GM12801 (cell line): ENCODE measurements around the gene ELF3.

ENCODE experiments used
- TF ChIP-seq, protein P1 (sequence below): IDR thresholded peaks from one replicate; pipeline ENCODE4 v1.5.1; 2011; ENCODE audit warnings: control low read depth; ENCODE audit not compliant: insufficient read length; ENCODE audit errors: extremely low read depth

ELF3 gene

GRCh38 chr1:202034149-202034682, 23.8 kb downstream of the ELF3 start:
- TF ChIP-seq, protein P1, sequence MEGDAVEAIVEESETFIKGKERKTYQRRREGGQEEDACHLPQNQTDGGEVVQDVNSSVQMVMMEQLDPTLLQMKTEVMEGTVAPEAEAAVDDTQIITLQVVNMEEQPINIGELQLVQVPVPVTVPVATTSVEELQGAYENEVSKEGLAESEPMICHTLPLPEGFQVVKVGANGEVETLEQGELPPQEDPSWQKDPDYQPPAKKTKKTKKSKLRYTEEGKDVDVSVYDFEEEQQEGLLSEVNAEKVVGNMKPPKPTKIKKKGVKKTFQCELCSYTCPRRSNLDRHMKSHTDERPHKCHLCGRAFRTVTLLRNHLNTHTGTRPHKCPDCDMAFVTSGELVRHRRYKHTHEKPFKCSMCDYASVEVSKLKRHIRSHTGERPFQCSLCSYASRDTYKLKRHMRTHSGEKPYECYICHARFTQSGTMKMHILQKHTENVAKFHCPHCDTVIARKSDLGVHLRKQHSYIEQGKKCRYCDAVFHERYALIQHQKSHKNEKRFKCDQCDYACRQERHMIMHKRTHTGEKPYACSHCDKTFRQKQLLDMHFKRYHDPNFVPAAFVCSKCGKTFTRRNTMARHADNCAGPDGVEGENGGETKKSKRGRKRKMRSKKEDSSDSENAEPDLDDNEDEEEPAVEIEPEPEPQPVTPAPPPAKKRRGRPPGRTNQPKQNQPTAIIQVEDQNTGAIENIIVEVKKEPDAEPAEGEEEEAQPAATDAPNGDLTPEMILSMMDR, result no peak

DNA sequence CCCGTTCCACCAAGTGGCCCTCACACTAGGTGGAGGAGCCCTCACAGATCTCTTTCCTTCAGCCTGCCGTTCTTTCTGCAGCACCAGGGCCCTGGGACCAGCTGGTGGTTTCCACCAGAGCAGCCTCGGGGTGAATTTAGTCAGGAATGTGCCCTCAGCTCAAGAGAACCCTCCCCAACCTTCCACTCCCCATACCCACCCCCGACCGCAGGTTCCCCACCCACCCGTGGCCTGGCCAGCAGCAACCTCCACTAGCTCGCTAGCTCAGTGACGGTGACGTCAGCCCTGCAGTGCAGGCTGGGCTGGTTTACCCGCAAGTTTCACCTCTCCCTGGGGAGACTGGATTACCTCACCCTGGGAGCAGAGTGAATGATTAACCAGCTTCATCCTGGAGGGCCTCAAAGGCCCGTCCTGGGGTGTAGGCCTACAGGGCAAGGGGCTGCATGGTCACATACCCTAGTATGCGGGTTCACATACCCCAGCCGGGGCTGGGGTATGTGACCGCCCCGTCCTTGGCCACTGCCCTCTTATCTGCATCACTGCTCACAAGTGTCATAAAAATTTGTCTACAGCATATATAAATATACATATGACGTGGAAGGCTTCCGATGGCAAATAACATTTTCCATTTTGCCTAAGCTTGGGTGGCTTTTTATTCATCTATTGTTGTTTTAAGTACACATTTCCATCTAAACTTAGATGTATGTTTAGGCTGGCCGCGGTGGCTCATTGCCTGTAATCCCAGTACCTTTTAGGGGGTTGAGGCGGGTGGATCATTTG, 24.5 kb downstream of the ELF3 start:
- TF ChIP-seq, protein P1, result no peak

DNA sequence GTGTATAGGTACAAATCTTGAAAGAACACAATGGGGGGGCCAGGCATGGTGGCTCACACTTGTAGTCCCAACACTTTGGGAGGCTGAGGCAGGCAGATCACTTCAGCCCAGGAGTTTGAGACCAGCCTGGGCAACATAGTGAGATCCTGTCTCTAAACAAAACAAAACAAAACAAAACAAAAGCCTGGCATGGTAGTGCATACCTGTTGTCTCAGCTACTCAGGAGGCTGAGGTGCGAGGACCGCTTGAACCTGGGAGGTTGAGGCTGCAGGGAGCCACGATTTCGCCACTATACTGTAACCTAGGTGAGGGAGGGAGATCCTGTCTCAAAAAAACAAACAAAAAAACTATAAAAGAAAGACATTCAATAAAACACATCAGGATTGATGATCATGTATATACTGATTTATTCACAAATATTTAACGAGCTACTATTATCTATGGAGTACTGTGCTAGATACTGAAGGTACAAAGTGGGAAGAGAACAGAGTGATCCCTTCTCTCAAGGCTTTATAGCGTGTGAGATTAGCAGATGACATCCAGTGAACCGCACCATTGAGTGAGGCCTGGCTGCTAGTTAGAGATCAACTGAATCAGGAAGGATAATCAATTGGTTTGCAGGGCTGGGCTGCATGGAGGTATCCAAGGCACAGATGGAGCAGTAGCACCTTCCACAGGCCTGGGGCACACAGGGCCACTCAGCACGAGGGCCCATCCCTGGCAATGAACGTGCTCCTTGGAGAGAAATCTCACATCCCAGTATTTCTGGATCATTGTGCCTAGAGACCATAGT, 26.4 kb downstream of the ELF3 start:
- TF ChIP-seq, protein P1, result no peak

DNA sequence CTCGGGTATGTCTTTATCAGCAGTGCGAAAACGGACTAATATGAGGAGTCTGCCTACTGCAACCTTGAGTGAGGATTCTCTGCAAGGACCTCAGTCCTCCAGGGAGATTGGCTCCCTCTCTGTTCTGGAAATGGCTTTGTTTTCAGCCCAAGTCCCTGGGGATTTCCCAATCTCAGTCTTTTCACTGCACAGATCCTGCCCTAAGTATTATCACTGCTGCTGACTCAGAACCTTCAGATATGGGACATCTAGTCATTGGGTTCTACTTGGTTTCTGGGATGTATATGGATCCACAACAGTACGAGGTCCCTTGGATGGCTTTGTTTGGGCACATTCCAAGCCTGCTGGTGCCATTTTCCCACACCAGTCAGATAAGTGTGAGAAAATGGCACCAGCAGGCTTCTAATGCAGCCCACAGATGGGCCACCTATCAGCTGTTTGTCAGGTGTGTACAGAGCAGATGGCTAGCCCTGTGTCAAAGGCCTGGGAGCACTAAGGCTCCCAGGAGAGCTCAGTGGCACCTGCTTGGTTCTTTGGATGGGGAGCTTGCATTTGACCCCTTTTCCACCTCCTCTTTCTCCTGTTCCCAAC, 27.4 kb downstream of the ELF3 start:
- TF ChIP-seq, protein P1, result no peak

- TF ChIP-seq, protein P1, result no peak
Measured at GRCh38 chr1:202038688-202039346, 28.4 kb downstream of the ELF3 start.

DNA sequence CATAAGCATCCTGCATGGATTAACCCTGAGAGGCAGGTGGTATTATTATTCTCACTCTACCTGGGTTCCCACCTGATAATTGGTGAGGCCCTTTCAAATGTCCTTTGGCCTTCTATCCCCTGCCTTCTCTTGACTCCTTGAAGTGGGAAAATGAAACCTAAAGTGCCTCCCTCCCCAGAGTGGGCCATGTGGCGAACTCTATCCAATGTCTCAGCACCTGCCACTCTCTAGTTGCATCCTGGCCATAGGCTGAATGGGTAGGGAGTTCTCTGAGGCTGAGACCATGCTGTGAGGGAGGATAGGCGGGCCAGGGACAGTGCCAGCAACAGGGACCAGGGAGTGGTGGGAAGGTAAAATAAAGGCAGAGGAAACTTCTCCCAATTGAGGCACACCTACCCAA, 35.3 kb downstream of the ELF3 start:
- TF ChIP-seq, protein P1, result no peak
